WERI-Rb-1 (cell line): ENCODE measurements around the gene CCNI2.

Source experiments
- DNase-seq: peaks from one replicate; pipeline ENCODE4 v3.0.0-alpha.2; 2020
- H3K27ac ChIP-seq: fragments of 250-450 bp; sonication (Bioruptor Pico); 2 replicates; pipeline ENCODE4 v1.5.1; 2020; ENCODE audit warnings: mild to moderate bottlenecking, moderate library complexity
- H3K27me3 ChIP-seq: fragments of 250-450 bp; sonication (Bioruptor Pico); 2 replicates; pipeline ENCODE4 v1.5.1; 2021; ENCODE audit warnings: mild to moderate bottlenecking, low read depth, moderate library complexity; ENCODE audit not compliant: insufficient read depth, severe bottlenecking
- H3K36me3 ChIP-seq: fragments of 250-450 bp; sonication (Bioruptor Pico); 2 replicates; pipeline ENCODE4 v1.5.1; 2020; ENCODE audit warnings: mild to moderate bottlenecking, moderate library complexity
- H3K4me3 ChIP-seq: 2 replicates; pipeline ENCODE4 v1.5.1; 2011; ENCODE audit warnings: low read depth, mild to moderate bottlenecking, control low read depth, low read length
- H3K9me3 ChIP-seq: fragments of 250-450 bp; sonication (Bioruptor Pico); 2 replicates; pipeline ENCODE4 v1.5.1; 2021; ENCODE audit warnings: mild to moderate bottlenecking, moderate library complexity; ENCODE audit not compliant: severe bottlenecking
- CTCF ChIP-seq: IDR thresholded peaks from 2 replicates; pipeline ENCODE4 v1.5.1; 2011; ENCODE audit warnings: low read depth, mild to moderate bottlenecking, control low read depth, inconsistent platforms, low read length

Gene CCNI2

GRCh38 chr5:132782101-132782500 is 34.9 kb downstream of the CCNI2 start:
- no peaks in the 10 kb centered on the region for H3K36me3 ChIP-seq
- H3K27ac ChIP-seq, result no peak overlapping the region
- H3K9me3 ChIP-seq, result peaks cover 4% of the 10 kb centered on the region
- no peak for DNase-seq
- no peak overlapping the region for H3K4me3 ChIP-seq
- H3K27me3 ChIP-seq, result no peaks in the 10 kb centered on the region
- no peak for TF ChIP-seq CTCF

- Histone ChIP-seq H3K27me3 (no peaks in the 10 kb centered on the region), H3K27ac (no peak overlapping the region), H3K4me3 (no peak overlapping the region)
Observed at GRCh38 chr5:132785365-132785764, 38.1 kb downstream of the CCNI2 start.

GRCh38 chr5:132785864-132786263 is 38.6 kb downstream of the CCNI2 start:
- no peak for TF ChIP-seq CTCF
- no peak for DNase-seq
- H3K4me3 ChIP-seq, result no peak overlapping the region
- H3K27ac ChIP-seq, result no peak overlapping the region
- H3K36me3 ChIP-seq, result no peaks in the 10 kb centered on the region
- H3K27me3 ChIP-seq, result no peaks in the 10 kb centered on the region
- H3K9me3 ChIP-seq, result peaks cover 4% of the 10 kb centered on the region

More at GRCh38 chr5:132785365-132785764, 38.1 kb downstream of the CCNI2 start:
- no peak for TF ChIP-seq CTCF
- no peaks in the 10 kb centered on the region for H3K36me3 ChIP-seq
- no peak for DNase-seq
- peaks cover 4% of the 10 kb centered on the region for H3K9me3 ChIP-seq

DNA sequence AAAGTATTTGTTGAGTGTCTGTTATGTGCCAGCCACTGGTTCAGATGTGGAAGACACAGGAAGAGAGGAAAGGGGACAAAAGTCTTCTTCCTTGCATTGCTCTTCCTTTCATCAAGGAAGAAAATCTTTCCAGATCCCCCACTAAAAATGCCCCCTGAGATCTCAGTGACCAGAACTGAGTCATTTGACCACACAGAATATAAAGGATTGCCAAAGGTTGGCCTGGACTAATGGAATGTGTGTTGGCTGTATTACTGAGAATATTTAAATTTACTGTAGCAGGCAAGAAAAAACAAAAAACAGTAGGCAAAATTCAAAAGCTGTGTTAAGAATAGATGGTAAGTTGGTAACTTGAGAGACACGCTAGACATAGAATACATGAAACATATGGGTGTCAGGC is 39.9 kb downstream of the CCNI2 start:
- peaks cover 4% of the 10 kb centered on the region for H3K9me3 ChIP-seq
- H3K27ac ChIP-seq, result no peak overlapping the region
- TF ChIP-seq CTCF, result no peak
- no peaks in the 10 kb centered on the region for H3K36me3 ChIP-seq
- no peak for DNase-seq
- H3K27me3 ChIP-seq, result no peaks in the 10 kb centered on the region
- H3K4me3 ChIP-seq, result no peak overlapping the region

DNA sequence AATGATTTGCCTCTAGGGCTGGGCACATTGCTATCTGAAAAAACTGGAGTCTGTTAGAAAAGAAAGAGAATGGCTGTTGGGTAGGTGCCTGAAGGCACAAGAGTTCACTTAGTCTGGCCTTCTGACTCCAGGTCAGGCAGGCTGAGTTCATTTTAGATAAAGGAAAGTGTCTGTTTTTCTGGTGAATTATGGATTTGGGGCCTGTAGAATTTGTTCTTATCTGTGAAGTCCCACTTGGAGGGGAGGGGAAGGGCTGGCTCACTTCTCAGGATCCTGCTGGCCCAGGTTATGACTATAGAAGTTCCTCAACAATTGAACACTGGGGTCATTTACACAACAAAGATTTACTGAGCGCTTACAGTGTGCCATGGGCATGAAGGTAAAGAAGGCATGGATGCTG is 41.3 kb downstream of the CCNI2 start:
- TF ChIP-seq CTCF, result no peak
- no peak overlapping the region for H3K27ac ChIP-seq

More for the DNA sequence above, 41.3 kb downstream of the CCNI2 start:
- H3K36me3 ChIP-seq, result no peaks in the 10 kb centered on the region
- DNase-seq, result no peak
- H3K9me3 ChIP-seq, result peaks cover 4% of the 10 kb centered on the region
- no peaks in the 10 kb centered on the region for H3K27me3 ChIP-seq
- H3K4me3 ChIP-seq, result no peak overlapping the region
